ENCODE data around the gene TNK2.
"Not testable (repeated sequence)": the region's sequence is repeated elsewhere in the genome, so short reads cannot be mapped to it uniquely, and the experiment has no call there.

TNK2 gene

DNA sequence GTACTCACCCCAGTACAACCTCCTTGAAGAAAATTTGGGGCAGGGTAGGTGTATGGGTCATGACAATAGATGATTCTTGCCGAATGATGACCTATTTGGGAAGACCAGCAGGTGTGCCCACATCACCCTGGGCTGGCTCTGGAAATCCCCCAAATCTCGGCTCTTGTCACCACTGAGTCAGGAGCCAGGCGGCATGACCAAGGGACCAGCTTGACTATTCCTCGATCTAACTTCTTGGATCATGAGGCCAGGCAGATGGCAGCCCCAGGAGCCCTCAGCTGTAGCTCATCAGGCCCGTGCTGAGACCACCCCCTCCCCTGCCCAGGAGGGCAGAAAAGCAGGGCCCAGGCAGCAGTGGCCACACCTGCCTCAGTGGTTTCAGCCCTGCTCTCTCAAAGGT, 87.5 kb downstream of the TNK2 start:
- no peak for DNase-seq (ENCODE audit: low read depth)

GRCh38 chr3:195820186-195820585, 88.2 kb downstream of the TNK2 start:
- no peak for DNase-seq (ENCODE audit: low read depth)

GRCh38 chr3:195818301-195818700, 90.0 kb downstream of the TNK2 start:
- no peak for DNase-seq (ENCODE audit: low read depth)

GRCh38 chr3:195817578-195818135, 90.7 kb downstream of the TNK2 start:
- DNase-seq (ENCODE audit: low read depth) = no peak

DNA sequence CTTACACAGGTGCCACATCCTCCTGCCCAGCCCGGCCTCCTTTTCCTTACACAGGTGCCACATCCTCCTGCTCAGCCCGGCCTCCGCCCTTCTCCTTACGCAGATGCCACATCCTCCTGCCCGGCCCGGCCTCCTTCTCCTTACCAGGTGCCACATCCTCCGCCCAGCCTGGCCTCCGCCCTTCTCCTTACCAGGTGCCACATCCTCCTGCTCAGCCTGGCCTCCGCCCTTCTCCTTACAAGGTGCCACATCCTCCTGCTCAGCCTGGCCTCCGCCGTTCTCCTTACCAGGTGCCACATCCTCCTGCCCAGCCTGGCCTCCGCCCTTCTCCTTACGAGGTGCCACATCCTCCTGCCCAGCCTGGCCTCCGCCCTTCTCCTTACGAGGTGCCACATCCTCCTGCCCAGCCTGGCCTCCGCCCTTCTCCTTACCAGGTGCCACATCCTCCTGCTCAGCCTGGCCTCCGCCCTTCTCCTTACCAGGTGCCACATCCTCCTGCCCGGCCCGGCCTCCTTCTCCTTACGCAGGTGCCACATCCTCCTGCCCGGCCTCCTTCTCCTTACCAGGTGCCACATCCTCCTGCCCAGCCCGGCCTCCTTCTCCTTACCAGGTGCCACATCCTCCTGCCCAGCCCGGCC, 92.0 kb downstream of the TNK2 start:
- not testable (repeated sequence) for DNase-seq (ENCODE audit: low read depth)

DNA sequence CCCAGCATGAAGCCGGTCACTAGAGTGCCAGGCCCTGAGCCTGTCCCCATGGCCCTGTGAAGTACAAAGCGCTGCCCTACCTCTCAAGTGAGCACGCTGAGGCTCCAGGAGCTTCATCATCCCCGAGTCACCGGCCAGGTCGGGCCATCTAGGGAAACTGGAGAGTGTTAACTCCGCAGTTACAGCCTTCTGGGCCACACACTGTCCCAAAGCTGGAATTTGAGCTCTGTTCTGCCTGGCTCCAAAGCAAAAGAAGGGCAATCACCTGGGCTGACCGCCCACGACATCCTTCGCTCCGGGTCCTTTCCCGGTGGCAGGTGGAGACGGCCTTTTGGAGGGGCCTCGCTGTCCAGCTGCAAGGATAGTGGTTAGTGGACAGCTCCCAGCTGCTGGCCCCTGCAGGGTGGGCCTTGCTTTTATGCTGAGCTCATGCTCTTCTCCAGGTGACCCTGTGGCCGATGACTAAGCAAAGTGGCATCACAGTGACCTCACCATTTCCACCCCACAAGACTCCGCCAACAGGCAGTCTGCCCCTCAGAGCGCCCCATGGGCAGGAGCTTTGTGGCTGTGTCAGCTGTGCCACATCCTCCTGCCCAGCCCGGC, 93.1 kb downstream of the TNK2 start:
- no peak for DNase-seq (ENCODE audit: low read depth)

- no peak for DNase-seq (ENCODE audit: low read depth)
Observed at GRCh38 chr3:195813916-195814640, 94.3 kb downstream of the TNK2 start.

Measured in fibroblast of the conjunctiva (primary cell).